H1 (cell line): ENCODE data around the gene PRKD1.

Source experiments
- EP300 ChIP-seq, 2 experiments: IDR thresholded peaks; 1 replicate in 1 of 2; 2 replicates in 1 of 2; pipeline ENCODE4 v1.6.1; 2011 to 2012; ENCODE audit warnings: low read depth in 2 of 2, low read length in 2 of 2, mild to moderate bottlenecking in 2 of 2, borderline replicate concordance in 1 of 2, inconsistent platforms in 1 of 2, moderate library complexity in 1 of 2
- HDAC6 ChIP-seq: IDR thresholded peaks from one replicate; pipeline ENCODE4 v1.7.1; 2012; ENCODE audit warnings: low read depth, mild to moderate bottlenecking, inconsistent platforms, low read length, moderate library complexity
- NRF1 ChIP-seq: IDR thresholded peaks from 2 replicates; pipeline ENCODE4 v1.6.1; 2011; ENCODE audit warnings: mild to moderate bottlenecking, low read depth, low read length, improper control_type of control experiment
- RAD21 ChIP-seq, 2 experiments: IDR thresholded peaks in 1 of 2; conservative IDR thresholded peaks in 1 of 2; 2 replicates each; pipeline ENCODE4 v1.6.1; 2011; ENCODE audit warnings: low read depth in 2 of 2, low read length in 2 of 2, improper control_type of control experiment in 1 of 2, inconsistent platforms in 1 of 2, mild to moderate bottlenecking in 1 of 2, moderate library complexity in 1 of 2
- SRF ChIP-seq: IDR thresholded peaks from 2 replicates; pipeline ENCODE4 v1.6.1; 2011; ENCODE audit warnings: mild to moderate bottlenecking, low read depth, low read length, moderate library complexity
- YY1 ChIP-seq: IDR thresholded peaks from 2 replicates; pipeline ENCODE4 v1.6.1; 2011; ENCODE audit warnings: low read depth, mild to moderate bottlenecking, low read length
- TF ChIP-seq, protein P1 (sequence below), 3 experiments: IDR thresholded peaks; 1 replicate in 2 of 3; 2 replicates in 1 of 3; pipeline versions ENCODE4 v1.5.1 to v1.6.1; 2011; ENCODE audit warnings: low read length in 3 of 3, mild to moderate bottlenecking in 3 of 3, inconsistent platforms in 2 of 3, low read depth in 1 of 3, moderate library complexity in 1 of 3; ENCODE audit not compliant: insufficient read depth in 1 of 3; ENCODE audit errors: control extremely low read depth in 1 of 3
- TF ChIP-seq, protein P2 (sequence below): IDR thresholded peaks from 2 replicates; pipeline ENCODE4 v1.6.1; 2011; ENCODE audit warnings: low read length, improper control_type of control experiment
- TF ChIP-seq, protein P3 (sequence below): IDR thresholded peaks from 2 replicates; pipeline ENCODE4 v1.6.1; 2012; ENCODE audit warnings: inconsistent platforms

DNA sequence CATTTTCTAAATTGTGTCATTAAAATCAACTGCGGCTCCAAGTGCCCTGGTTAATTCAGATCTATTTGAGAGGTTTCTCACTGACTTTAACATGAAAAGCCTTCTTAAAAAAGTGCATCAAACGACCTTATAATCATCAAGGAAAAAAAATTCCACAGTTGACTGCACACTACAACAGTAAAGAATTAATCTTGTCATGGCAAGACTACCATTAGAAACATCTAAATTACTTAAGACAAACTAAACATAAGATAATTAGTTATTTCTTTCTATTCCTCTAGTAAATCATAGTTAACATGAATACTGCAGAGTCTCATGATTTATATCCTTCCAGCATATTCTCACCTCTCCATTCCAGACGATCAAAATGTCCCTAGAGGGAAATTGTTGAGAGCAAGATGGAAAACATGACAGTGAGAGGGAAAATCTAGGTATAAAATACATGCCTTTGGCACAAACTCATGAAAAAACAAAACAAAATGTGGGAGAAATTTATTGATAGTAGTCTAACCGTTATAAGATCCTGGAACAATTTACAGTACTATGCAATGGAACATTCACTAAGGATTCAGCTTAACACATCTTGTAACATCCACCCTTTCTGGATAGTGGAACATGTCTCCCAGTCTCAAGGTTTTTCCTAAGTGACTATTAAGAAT lies 112.5 kb downstream of the PRKD1 start:
- TF ChIP-seq RAD21 (IDR thresholded peaks at IDR 0.05 in 1 of 2, conservative IDR thresholded peaks at IDR 0.05 in 1 of 2; ENCODE audit: low read depth in 2 of 2, low read length in 2 of 2) (no peak), EP300 (IDR thresholded peaks at IDR 0.05; ENCODE audit: borderline replicate concordance in 1 of 2, low read depth in 2 of 2, low read length in 2 of 2) (no peak), YY1 (no peak), NRF1 (no peak), HDAC6 (no peak), SRF (no peak)
- TF ChIP-seq, protein P1, sequence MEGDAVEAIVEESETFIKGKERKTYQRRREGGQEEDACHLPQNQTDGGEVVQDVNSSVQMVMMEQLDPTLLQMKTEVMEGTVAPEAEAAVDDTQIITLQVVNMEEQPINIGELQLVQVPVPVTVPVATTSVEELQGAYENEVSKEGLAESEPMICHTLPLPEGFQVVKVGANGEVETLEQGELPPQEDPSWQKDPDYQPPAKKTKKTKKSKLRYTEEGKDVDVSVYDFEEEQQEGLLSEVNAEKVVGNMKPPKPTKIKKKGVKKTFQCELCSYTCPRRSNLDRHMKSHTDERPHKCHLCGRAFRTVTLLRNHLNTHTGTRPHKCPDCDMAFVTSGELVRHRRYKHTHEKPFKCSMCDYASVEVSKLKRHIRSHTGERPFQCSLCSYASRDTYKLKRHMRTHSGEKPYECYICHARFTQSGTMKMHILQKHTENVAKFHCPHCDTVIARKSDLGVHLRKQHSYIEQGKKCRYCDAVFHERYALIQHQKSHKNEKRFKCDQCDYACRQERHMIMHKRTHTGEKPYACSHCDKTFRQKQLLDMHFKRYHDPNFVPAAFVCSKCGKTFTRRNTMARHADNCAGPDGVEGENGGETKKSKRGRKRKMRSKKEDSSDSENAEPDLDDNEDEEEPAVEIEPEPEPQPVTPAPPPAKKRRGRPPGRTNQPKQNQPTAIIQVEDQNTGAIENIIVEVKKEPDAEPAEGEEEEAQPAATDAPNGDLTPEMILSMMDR (IDR thresholded peaks at IDR 0.05; ENCODE audit: control extremely low read depth in 1 of 3, insufficient read depth in 1 of 3, low read depth in 1 of 3, low read length in 3 of 3): no peak
- TF ChIP-seq, protein P2, sequence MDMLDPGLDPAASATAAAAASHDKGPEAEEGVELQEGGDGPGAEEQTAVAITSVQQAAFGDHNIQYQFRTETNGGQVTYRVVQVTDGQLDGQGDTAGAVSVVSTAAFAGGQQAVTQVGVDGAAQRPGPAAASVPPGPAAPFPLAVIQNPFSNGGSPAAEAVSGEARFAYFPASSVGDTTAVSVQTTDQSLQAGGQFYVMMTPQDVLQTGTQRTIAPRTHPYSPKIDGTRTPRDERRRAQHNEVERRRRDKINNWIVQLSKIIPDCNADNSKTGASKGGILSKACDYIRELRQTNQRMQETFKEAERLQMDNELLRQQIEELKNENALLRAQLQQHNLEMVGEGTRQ: no peak
- TF ChIP-seq, protein P3, sequence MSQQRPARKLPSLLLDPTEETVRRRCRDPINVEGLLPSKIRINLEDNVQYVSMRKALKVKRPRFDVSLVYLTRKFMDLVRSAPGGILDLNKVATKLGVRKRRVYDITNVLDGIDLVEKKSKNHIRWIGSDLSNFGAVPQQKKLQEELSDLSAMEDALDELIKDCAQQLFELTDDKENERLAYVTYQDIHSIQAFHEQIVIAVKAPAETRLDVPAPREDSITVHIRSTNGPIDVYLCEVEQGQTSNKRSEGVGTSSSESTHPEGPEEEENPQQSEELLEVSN: no peak
